GM10266 (cell line): ENCODE data around the gene TECTB.
"Not testable (repeated sequence)": the region's sequence is repeated elsewhere in the genome, so short reads cannot be mapped to it uniquely, and the experiment has no call there.

Experiments used
- DNase-seq: peaks from one replicate; pipeline ENCODE4 v3.0.0; 2012; ENCODE audit errors: extremely low spot score
- TF ChIP-seq, protein P1 (sequence below): IDR thresholded peaks from 2 replicates; pipeline ENCODE4 v1.5.1; 2012; ENCODE audit warnings: mild to moderate bottlenecking, low read depth; ENCODE audit not compliant: control insufficient read depth, insufficient read depth; ENCODE audit errors: missing control alignments

The TECTB gene

GRCh38 chr10:112242769-112243168 lies 40.4 kb upstream of the TECTB start:
- DNase-seq = no peak
- TF ChIP-seq, protein P1, sequence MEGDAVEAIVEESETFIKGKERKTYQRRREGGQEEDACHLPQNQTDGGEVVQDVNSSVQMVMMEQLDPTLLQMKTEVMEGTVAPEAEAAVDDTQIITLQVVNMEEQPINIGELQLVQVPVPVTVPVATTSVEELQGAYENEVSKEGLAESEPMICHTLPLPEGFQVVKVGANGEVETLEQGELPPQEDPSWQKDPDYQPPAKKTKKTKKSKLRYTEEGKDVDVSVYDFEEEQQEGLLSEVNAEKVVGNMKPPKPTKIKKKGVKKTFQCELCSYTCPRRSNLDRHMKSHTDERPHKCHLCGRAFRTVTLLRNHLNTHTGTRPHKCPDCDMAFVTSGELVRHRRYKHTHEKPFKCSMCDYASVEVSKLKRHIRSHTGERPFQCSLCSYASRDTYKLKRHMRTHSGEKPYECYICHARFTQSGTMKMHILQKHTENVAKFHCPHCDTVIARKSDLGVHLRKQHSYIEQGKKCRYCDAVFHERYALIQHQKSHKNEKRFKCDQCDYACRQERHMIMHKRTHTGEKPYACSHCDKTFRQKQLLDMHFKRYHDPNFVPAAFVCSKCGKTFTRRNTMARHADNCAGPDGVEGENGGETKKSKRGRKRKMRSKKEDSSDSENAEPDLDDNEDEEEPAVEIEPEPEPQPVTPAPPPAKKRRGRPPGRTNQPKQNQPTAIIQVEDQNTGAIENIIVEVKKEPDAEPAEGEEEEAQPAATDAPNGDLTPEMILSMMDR = no peak

- TF ChIP-seq, protein P1 = no peak
- no peak for DNase-seq
Observed at GRCh38 chr10:112243713-112244112, 39.5 kb upstream of the TECTB start.

- TF ChIP-seq, protein P1 = no peak
- no peak for DNase-seq
Observed at GRCh38 chr10:112244197-112244596, 39.0 kb upstream of the TECTB start.

DNA sequence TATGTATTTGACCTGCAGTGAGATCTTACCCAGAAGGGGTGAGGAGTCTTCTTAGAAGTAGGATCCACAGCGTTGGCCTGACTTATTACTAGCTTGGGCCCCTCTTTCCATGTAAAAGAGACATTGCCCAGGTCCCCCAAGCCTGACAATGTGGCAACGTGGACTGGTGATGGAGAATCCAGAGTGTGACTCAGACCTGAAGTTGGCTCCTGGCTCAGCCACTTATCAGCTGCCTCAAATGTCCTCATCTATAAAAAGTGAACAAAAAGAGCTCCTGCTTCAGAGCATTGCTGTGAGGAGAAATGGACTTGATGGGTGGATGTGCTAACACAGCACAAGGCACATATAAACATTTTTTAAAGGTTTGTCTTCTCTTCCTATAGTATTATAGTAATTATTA lies 35.4 kb upstream of the TECTB start:
- TF ChIP-seq, protein P1 = no peak
- DNase-seq = no peak

DNA sequence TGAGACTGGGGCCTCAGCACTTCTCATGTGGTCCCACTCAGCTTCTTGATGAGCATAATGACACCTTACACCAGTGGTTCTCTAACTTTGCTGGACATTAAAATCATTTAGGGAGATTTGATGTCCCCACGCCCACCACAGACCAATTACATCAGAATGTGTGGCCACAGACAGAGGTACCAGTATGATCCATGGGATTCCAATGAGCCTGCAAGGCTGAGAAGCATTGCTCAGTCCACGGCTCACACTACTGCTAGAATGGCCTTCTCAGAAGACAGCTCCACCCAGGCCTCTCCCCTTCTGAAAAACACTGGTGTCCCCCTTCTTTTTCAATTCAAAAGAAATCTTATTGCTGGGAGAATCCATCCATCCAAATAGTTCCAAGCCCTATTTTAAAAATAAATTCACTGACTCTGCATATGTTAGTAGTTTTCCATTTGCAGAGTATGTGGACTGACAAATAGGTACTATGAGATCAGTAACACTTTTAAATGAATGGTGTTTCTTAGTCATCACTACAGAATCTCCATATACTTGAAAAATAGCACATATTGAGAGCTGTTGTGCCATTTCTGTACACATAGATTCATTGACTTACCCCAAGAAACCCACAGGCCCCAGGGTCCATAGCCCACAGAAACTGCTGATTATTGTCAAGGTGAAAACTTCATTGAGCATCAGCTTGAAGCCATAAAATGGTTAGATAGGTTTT lies 34.5 kb upstream of the TECTB start:
- DNase-seq = no peak
- TF ChIP-seq, protein P1 = no peak

DNA sequence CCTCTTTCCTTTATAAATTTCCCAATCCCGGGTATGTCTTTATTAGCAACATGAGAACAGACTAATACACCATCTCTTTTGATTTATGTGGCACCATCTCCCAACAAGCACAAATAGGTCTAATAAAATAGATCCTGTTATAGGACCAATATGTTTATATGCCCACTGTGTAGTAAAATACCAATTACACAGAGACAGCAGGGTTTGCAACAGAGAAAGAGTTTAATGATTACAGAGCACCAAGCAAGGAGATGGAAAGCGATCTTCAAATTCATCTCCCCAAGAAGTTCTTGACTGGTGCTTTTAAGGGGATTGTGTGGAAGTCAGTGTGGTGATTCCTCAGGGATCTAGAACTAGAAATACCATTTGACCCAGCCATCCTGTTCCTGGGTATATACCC lies 33.5 kb upstream of the TECTB start:
- TF ChIP-seq, protein P1 = no peak
- DNase-seq = no peak

- TF ChIP-seq, protein P1 = no peak
Observed at GRCh38 chr10:112250555-112250954, 32.6 kb upstream of the TECTB start.

DNA sequence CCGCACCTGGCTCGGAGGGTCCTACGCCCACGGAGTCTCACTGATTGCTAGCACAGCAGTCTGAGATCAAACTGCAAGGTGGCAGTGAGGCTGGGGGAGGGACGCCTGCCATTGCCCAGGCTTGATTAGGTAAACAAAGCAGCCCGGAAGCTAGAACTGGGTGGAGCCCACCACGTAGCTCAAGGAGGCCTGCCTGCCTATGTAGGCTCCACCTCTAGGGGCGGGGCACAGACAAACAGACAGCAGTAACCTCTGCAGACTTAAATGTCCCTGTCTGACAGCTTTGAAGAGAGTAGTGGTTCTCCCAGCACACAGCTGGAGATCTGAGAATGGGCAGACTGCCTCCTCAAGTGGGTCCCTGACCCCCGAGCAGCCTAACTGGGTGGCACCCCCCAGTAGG lies 32.0 kb upstream of the TECTB start:
- not testable (repeated sequence) for DNase-seq

More at GRCh38 chr10:112250555-112250954, 32.6 kb upstream of the TECTB start:
- no peak for DNase-seq
